ENCODE results near the gene CLBA1. TPM values are rescaled to one million over a fixed set of nuclear protein-coding genes. Genes with fewer than 3 reads are reported as not detected.

CLBA1 gene
- total RNA-seq, 4 donors from 2014 or later, result 1.3 to 11.1 (median 10.1) TPM; not detected in 1

- peaks cover 30 to 53% of the 10 kb centered on the region in 2 donors for H3K4me1 ChIP-seq
Measured at GRCh38 chr14:104973135-104973384, 12.5 kb upstream of the CLBA1 start.

DNA sequence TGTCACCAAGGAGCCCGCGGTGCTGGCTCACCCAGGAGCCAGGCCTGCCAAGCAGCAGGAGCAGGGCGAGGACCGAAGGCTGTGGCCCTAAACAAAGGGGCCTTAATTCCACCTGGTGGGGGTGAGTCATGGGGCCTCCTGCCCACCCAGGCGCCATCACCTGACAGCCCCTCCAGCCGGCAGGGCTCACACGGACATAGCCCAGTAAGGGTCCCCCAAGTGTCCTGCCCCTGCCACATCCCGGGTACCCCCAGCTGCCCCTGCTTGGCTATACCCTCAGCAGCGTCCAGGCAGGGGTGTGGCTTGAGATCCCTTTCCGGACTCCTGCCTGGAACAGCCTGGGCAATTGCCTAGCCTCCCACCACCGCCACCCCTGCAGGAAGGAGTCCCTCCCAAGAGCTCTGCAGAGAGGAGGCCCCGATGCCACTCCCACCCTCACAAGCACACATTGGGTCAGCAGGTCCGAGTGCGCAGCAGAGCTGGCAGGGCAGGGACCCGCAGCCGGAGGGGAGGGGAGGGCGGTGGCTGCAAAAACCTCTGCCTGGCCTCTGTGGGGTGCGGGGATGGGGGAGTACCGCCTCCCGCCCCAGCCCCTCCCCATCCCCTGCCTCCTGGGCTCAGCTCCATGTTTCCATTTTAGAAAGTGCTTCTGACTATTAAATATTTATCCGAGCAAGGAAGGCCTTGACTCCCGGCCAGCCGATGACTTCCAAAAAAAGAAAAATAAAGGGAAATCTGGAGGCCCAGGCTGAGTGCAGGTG is 12.0 kb upstream of the CLBA1 start:
- DNase-seq, result peak; percentile 81 to 87
- no peaks in the 10 kb centered on the region for H3K36me3 ChIP-seq
- H3K4me3 ChIP-seq, result peak overlapping the region; percentile 15
- H3K27me3 ChIP-seq, result no peaks in the 10 kb centered on the region
- peak overlapping the region; percentile 95 to 99 for H3K27ac ChIP-seq
- TF ChIP-seq, protein P1, sequence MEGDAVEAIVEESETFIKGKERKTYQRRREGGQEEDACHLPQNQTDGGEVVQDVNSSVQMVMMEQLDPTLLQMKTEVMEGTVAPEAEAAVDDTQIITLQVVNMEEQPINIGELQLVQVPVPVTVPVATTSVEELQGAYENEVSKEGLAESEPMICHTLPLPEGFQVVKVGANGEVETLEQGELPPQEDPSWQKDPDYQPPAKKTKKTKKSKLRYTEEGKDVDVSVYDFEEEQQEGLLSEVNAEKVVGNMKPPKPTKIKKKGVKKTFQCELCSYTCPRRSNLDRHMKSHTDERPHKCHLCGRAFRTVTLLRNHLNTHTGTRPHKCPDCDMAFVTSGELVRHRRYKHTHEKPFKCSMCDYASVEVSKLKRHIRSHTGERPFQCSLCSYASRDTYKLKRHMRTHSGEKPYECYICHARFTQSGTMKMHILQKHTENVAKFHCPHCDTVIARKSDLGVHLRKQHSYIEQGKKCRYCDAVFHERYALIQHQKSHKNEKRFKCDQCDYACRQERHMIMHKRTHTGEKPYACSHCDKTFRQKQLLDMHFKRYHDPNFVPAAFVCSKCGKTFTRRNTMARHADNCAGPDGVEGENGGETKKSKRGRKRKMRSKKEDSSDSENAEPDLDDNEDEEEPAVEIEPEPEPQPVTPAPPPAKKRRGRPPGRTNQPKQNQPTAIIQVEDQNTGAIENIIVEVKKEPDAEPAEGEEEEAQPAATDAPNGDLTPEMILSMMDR (IDR thresholded peaks at IDR 0.05), result peak in 1 of 4 experiments; percentile 25
- no peak for TF ChIP-seq POLR2A (IDR thresholded peaks at IDR 0.05)
- peaks cover 30 to 53% of the 10 kb centered on the region in 2 donors for H3K4me1 ChIP-seq
- no peaks in the 10 kb centered on the region for H3K9me3 ChIP-seq
- intact Hi-C loops (cut with DNase I; ENCODE audit: low total_unique reads), result no loop called here

More at GRCh38 chr14:104973135-104973384, 12.5 kb upstream of the CLBA1 start:
- Histone ChIP-seq H3K9me3 (no peaks in the 10 kb centered on the region), H3K36me3 (no peaks in the 10 kb centered on the region), H3K27me3 (no peaks in the 10 kb centered on the region), H3K27ac (peak overlapping the region; percentile 95 to 99), H3K4me3 (no peak overlapping the region)
- TF ChIP-seq, protein P1 (IDR thresholded peaks at IDR 0.05), result no peak
- TF ChIP-seq POLR2A (IDR thresholded peaks at IDR 0.05), result no peak
- peak; percentile 90 to 95 for DNase-seq
- intact Hi-C loops (cut with DNase I; ENCODE audit: low total_unique reads), result no loop called here

- TF ChIP-seq, protein P1 (IDR thresholded peaks at IDR 0.05), result no peak
- no peak for TF ChIP-seq POLR2A (IDR thresholded peaks at IDR 0.05)
- Histone ChIP-seq H3K4me1 (peaks cover 30 to 53% of the 10 kb centered on the region in 2 donors), H3K36me3 (no peaks in the 10 kb centered on the region), H3K27me3 (no peaks in the 10 kb centered on the region), H3K27ac (peak overlapping the region; percentile 95 to 99), H3K9me3 (no peaks in the 10 kb centered on the region), H3K4me3 (peak overlapping the region; percentile 15)
- no peak for DNase-seq
- intact Hi-C loops (cut with DNase I; ENCODE audit: low total_unique reads), result no loop called here
Measured at GRCh38 chr14:104974146-104974541, 11.4 kb upstream of the CLBA1 start.

DNA sequence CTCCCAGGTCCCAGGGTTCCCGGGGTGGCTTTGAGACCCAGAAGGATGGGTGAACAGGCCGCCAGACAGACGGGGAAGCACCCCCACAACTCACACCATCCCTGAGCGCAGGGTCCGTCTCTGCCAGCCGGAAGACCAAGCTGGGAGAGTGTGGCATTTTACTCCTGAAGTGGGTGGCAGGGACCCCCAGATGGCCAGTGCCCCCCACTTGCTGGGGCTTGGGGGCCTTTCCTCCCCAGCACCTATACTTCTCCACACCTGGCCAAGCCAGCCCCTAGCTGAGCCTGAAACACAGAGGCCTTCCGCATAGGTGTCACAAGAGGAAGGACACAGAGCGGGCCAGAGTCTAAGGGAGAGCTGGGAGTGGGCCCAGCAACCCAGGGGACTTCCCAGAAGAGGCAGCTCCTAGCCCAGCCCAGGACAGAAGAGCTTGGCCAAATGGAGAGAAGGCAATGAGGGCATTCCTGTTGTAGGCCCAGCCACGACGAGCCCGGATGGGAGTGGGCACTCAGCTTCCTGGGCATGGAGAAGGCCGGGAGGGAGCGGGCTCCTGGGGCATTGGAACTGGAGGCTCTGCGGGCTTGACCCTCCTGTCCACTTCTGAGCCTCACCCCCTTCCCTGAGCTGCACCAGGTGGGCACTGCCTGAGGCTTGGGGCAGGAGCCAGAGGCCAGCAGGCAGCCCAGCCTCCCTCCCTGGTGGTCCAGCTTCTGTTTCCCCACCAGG is 10.8 kb upstream of the CLBA1 start:
- no peak for DNase-seq

More for the DNA sequence above, 10.8 kb upstream of the CLBA1 start:
- Histone ChIP-seq H3K4me3 (no peak overlapping the region), H3K9me3 (no peaks in the 10 kb centered on the region), H3K4me1 (peaks cover 30 to 53% of the 10 kb centered on the region in 2 donors), H3K27ac (peak overlapping the region; percentile 95 to 99), H3K36me3 (no peaks in the 10 kb centered on the region), H3K27me3 (no peaks in the 10 kb centered on the region)
- TF ChIP-seq, protein P1 (IDR thresholded peaks at IDR 0.05), result no peak
- TF ChIP-seq POLR2A (IDR thresholded peaks at IDR 0.05), result no peak
- intact Hi-C loops (cut with DNase I; ENCODE audit: low total_unique reads), result loop anchor here (5.0 kb wide), 1 partner anchor 47 kb away; the partner anchor contains the start of gene CDCA4

All from uterus (tissue), 4 donors.